AG09309 (cell line): Measurements from ENCODE around the gene TIPARP.

ENCODE experiments used
- DNase-seq: peaks from one replicate; pipeline ENCODE4 v3.0.0-alpha.2; 2010; ENCODE audit warnings: low read depth
- H3K4me3 ChIP-seq: 2 replicates; pipeline ENCODE4 v1.5.1; 2011; ENCODE audit warnings: mild to moderate bottlenecking, low read depth, low read length, moderate library complexity; ENCODE audit not compliant: control insufficient read depth
- CTCF ChIP-seq: IDR thresholded peaks from 2 replicates; pipeline ENCODE4 v1.5.1; 2011; ENCODE audit warnings: mild to moderate bottlenecking, low read depth, low read length, inconsistent platforms; ENCODE audit not compliant: insufficient read depth, control insufficient read depth; ENCODE audit errors: missing control alignments

TIPARP gene

DNA sequence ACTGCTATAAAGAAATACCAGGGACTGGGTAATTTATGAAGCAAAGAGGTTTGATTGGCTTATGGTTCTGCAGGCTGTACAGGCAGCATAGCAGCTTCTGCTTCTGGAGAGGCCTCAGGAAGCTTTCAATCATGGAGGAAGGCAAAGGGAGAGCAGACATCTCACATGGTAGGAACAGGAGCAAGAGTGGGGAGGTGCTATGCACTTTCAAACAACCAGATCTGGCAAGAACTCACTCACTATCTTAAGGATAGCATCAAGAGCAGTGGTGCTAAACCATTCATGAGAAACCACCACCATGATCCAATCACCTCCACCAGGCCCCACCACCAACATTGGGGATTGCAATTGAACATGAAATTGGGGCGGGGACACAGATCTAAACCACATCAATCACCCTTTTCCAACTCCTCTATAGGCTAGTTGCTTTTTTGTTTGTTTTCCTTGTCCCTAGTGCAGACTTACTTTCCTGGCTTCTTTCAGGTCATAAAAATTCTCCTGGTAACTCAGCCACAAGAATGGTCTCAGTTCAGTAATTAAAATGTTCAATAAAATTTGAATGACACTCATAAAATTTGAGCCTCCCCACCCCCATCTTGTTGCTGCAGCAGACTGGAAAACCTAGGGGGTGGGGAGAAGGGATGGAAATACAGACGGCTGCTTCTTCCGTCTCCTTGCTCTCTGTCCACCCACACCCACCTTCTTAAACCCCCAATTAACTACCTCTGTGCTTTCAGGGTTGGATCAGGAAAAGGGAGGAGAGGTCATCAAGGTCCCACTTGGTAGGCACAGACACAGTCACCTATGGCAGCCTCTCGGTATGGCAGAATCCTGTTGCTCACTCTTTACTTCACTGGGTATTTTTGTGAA lies 16.3 kb upstream of the TIPARP start:
- no peak for TF ChIP-seq CTCF
- no peak for DNase-seq
- H3K4me3 ChIP-seq, result no peak overlapping the region

GRCh38 chr3:156658732-156659090 lies 15.7 kb upstream of the TIPARP start:
- no peak overlapping the region for H3K4me3 ChIP-seq
- no peak for TF ChIP-seq CTCF
- no peak for DNase-seq

- no peak for TF ChIP-seq CTCF
- H3K4me3 ChIP-seq, result no peak overlapping the region
- no peak for DNase-seq
Observed at GRCh38 chr3:156659260-156659659, 15.1 kb upstream of the TIPARP start.

DNA sequence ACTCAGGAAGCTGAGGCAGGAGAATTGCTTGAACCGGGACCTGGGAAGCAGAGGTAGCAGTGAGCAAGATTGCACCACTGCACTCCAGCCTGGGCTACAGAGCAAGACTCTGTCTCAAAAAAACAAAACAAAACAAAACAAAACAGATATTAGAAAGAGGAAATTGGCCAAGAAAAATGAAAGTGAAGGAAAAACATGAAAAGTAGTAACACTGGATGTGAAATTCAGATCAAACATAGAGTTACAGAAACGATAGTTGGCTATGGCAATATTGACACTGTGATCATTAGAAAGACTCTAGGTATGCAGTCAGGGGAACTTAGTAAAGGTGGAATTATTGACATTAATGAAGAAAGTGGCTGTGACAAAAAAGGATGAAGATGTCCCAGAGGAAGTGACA lies 13.2 kb upstream of the TIPARP start:
- no peak for DNase-seq
- no peak for TF ChIP-seq CTCF

DNA sequence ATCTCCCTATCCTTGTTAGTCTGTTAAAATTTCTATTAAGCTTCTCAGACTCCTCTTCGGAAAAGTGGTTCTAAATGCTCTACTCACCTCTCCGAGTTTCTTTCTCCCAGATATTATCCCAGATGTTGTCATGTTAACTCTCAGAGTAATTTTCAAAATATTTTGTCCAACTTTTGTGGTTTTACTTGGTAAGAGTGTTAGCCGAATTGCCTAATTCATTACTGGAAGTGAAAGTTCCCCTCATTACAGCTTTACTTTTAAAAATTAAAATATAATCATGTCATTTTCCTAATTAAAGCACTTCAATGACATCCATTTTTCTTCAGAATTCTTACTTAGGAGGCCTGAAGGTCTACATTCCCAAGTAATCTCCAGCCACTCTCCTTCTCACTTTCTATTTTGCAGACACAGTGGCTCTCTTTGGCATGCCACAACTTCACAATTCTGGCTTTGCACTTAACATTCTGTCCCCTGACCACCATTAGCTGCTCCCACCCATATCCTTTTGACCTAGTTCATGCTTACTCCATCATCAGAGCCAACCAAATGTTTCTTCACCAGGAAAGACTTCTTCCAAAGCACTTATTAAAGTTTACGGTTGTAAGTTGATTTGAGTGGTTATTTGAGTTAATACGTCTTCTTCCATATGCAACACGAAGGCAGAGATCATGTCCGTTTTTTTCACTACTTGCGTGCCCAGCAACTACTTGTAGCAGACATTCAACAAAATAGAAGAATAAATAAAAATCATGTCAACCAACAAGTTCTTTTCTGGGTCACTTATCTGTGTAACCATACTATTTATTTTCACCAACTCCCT lies 10.2 kb upstream of the TIPARP start:
- no peak for DNase-seq
- no peak for TF ChIP-seq CTCF
- no peak overlapping the region for H3K4me3 ChIP-seq

More for the DNA sequence above, 13.2 kb upstream of the TIPARP start:
- no peak overlapping the region for H3K4me3 ChIP-seq

DNA sequence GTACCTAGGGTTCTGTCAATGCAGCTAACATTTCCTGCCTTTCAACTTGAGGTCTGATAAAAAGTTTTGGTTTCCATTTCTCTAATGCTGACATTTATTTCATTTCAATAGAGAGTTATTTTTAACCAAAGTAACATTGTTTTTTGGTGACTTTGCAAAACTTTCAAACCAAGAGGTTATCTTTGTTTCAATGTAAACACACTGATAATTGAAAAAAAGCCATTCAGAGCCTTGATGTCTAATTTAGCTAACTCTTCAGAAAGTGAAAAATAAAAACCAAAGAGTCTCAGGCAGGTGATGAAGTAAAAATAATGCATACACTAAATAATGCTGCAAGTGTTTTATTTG lies 9.6 kb upstream of the TIPARP start:
- no peak for TF ChIP-seq CTCF
- H3K4me3 ChIP-seq, result no peak overlapping the region
- no peak for DNase-seq
